ENCODE data around the gene BTNL9. TPM values are rescaled to one million over a fixed set of nuclear protein-coding genes. Genes with fewer than 3 reads are reported as not detected.
"Not testable (repeated sequence)": the region's sequence is repeated elsewhere in the genome, so short reads cannot be mapped to it uniquely, and the experiment has no call there.

Gene BTNL9
- polyA plus RNA-seq, 1 of the 3 experiments (the other 2 are of a cell fraction): not detected

DNA sequence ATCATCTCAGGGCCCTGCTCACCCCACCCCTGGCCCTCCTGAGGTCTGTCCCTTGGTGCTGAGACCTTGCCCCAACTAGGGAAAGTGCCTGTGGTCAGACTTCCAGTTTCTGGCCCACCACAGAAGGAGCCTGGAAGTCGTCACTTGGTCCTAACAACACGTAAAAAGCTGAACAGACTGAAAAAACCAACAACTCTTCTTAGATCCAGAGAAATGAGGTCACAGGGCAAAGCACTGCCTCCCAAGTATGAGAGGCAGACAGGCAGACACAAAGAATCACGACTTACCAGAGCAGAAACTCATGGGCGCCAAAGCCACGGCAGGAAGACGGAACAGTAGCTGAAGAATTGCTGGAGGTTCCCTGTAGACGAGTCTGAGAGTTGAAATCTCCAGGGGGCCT is 52.4 kb downstream of the BTNL9 start:
- H3K4me1 ChIP-seq (ENCODE audit: control insufficient read depth in 1 of 2, insufficient read depth in 2 of 2, low read depth in 1 of 2, low read length in 1 of 2): no peaks in the 10 kb centered on the region
- H4K20me1 ChIP-seq (ENCODE audit: insufficient read depth): no peaks in the 10 kb centered on the region
- ChIA-PET CTCF (no interaction called here), POLR2A (no interaction called here)
- no peak for DNase-seq
- H3K27ac ChIP-seq (ENCODE audit: low read depth in 2 of 2, low read length in 1 of 2): no peak overlapping the region
- 17% methylated on average over 4 of the region's 7 CpGs for WGBS (ENCODE audit: low lambda C conversion rate)
- no peaks in the 10 kb centered on the region for H3K79me2 ChIP-seq (ENCODE audit: insufficient read depth)
- H3F3A ChIP-seq (replicated peaks; ENCODE audit: insufficient read depth): no peaks in the 10 kb centered on the region
- H3K4me3 ChIP-seq (ENCODE audit: low read depth in 2 of 2, low read length in 1 of 2): no peak overlapping the region
- H3K27me3 ChIP-seq (ENCODE audit: insufficient read depth): no peaks in the 10 kb centered on the region
- TF ChIP-seq RAD21 (IDR thresholded peaks at IDR 0.05; ENCODE audit: low read length): no peak
- TF ChIP-seq NFIC (IDR thresholded peaks at IDR 0.05; ENCODE audit: borderline replicate concordance): no peak
- TF ChIP-seq, protein P1, sequence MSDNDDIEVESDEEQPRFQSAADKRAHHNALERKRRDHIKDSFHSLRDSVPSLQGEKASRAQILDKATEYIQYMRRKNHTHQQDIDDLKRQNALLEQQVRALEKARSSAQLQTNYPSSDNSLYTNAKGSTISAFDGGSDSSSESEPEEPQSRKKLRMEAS (IDR thresholded peaks at IDR 0.05; ENCODE audit: low read depth): no peak
- H3K9me2 ChIP-seq: no peaks in the 10 kb centered on the region
- no peak overlapping the region for H2AFZ ChIP-seq (ENCODE audit: low read depth)
- H3K9me3 ChIP-seq: no peaks in the 10 kb centered on the region
- H3K4me2 ChIP-seq: no peak overlapping the region
- no peaks in the 10 kb centered on the region for H3K36me3 ChIP-seq (replicated peaks in 1 of 2; ENCODE audit: control insufficient read depth in 1 of 2, insufficient read depth in 2 of 2, low read length in 1 of 2)
- no peak overlapping the region for H3K9ac ChIP-seq

- H3K36me3 ChIP-seq (replicated peaks in 1 of 2; ENCODE audit: control insufficient read depth in 1 of 2, insufficient read depth in 2 of 2, low read length in 1 of 2); H3F3A ChIP-seq (replicated peaks; ENCODE audit: insufficient read depth); H3K9me2 ChIP-seq; H3K79me2 ChIP-seq (ENCODE audit: insufficient read depth); H4K20me1 ChIP-seq (ENCODE audit: insufficient read depth); H3K4me2 ChIP-seq; H3K27ac ChIP-seq (ENCODE audit: low read depth in 2 of 2, low read length in 1 of 2); DNase-seq; CTCF ChIA-PET; POLR2A ChIA-PET; H3K4me1 ChIP-seq (ENCODE audit: control insufficient read depth in 1 of 2, insufficient read depth in 2 of 2, low read depth in 1 of 2, low read length in 1 of 2); H3K9ac ChIP-seq; H3K9me3 ChIP-seq; H3K4me3 ChIP-seq (ENCODE audit: low read depth in 2 of 2, low read length in 1 of 2); H2AFZ ChIP-seq (ENCODE audit: low read depth): not testable (repeated sequence)
- 14% methylated on average over 3 of the region's 3 CpGs for WGBS (ENCODE audit: low lambda C conversion rate)
- peaks cover 15% of the 10 kb centered on the region for H3K27me3 ChIP-seq (ENCODE audit: insufficient read depth)
These were observed 55.1 kb downstream of the BTNL9 start for GRCh38 chr5:181095162-181095561.

- H3K9me3 ChIP-seq; H3F3A ChIP-seq (replicated peaks; ENCODE audit: insufficient read depth); CTCF ChIA-PET; H2AFZ ChIP-seq (ENCODE audit: low read depth); H3K4me1 ChIP-seq (ENCODE audit: control insufficient read depth in 1 of 2, insufficient read depth in 2 of 2, low read depth in 1 of 2, low read length in 1 of 2); POLR2A ChIA-PET; H3K9ac ChIP-seq; H3K36me3 ChIP-seq (replicated peaks in 1 of 2; ENCODE audit: control insufficient read depth in 1 of 2, insufficient read depth in 2 of 2, low read length in 1 of 2); H3K4me2 ChIP-seq; H3K27ac ChIP-seq (ENCODE audit: low read depth in 2 of 2, low read length in 1 of 2); H3K4me3 ChIP-seq (ENCODE audit: low read depth in 2 of 2, low read length in 1 of 2); DNase-seq; H3K9me2 ChIP-seq; H4K20me1 ChIP-seq (ENCODE audit: insufficient read depth); H3K79me2 ChIP-seq (ENCODE audit: insufficient read depth): not testable (repeated sequence)
- H3K27me3 ChIP-seq (ENCODE audit: insufficient read depth): peaks cover 18% of the 10 kb centered on the region
- WGBS (ENCODE audit: low lambda C conversion rate): no CpG with 5 or more reads among the region's 26 CpGs
These were observed 56.8 kb downstream of the BTNL9 start for GRCh38 chr5:181096721-181097382.

DNA sequence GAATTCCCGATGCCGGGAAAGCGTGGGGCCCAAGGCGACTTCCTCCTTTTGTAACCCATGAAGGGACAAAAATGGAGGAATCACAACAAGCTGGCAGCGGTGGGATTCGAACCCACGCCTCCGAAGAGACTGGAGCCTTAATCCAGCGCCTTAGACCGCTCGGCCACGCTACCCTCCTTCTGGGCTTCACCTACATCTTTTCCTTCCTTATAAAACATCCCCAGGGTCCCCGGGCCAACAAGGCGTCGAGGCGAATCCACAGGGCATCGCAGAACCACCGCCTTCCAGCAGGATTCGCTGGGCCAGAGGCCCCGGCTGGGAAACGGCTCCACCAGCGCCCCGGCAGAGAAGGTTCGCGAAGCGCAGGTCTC is 57.3 kb downstream of the BTNL9 start:
- H3K9ac ChIP-seq; H3K36me3 ChIP-seq (replicated peaks in 1 of 2; ENCODE audit: control insufficient read depth in 1 of 2, insufficient read depth in 2 of 2, low read length in 1 of 2); POLR2A ChIA-PET; H3K9me2 ChIP-seq; DNase-seq; H2AFZ ChIP-seq (ENCODE audit: low read depth); H3K79me2 ChIP-seq (ENCODE audit: insufficient read depth); CTCF ChIA-PET; H3K4me2 ChIP-seq; H3K4me1 ChIP-seq (ENCODE audit: control insufficient read depth in 1 of 2, insufficient read depth in 2 of 2, low read depth in 1 of 2, low read length in 1 of 2); H3K9me3 ChIP-seq; H4K20me1 ChIP-seq (ENCODE audit: insufficient read depth); H3K27ac ChIP-seq (ENCODE audit: low read depth in 2 of 2, low read length in 1 of 2); H3K4me3 ChIP-seq (ENCODE audit: low read depth in 2 of 2, low read length in 1 of 2); H3F3A ChIP-seq (replicated peaks; ENCODE audit: insufficient read depth): not testable (repeated sequence)
- no CpG with 5 or more reads among the region's 26 CpGs for WGBS (ENCODE audit: low lambda C conversion rate)
- peaks cover 18% of the 10 kb centered on the region for H3K27me3 ChIP-seq (ENCODE audit: insufficient read depth)

DNA sequence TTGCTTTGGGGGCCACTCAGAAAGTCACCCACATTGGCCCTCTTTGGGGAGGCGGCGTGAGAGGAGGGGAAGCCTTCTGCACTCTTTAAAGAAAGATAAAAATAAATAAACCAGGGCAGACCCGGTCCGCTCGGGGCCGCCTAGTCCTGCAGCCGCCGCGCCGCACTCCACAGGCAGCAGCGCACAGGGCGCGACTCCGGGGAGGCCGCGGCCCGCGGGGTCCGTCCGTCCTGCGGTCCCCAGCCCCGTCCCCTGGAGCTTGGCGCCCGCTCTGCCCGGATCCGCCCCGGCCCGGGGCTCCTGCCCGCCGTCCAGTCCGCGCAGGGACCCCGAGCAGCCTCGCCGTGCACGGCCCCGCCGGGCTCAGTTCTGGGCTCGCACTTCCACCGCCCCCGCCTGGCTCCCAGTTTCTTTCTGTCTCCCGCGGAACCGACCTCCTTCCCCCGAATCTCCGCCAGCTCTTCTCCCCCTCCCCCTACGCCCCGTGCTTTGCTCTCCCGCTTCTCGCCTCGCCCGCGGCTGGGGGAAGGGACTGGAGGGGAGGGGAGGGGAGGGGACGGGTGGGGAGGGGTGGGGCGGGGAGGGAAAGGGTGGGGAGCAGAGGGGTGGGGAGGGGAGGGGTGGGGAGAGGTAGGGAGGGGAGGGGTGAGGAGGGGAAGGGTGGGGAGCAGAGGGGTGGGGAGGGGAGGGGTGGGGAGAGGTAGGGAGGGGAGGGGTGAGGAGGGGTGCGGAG is 57.9 kb downstream of the BTNL9 start:
- H4K20me1 ChIP-seq (ENCODE audit: insufficient read depth); H3K4me2 ChIP-seq; H3K9me3 ChIP-seq; H3K4me1 ChIP-seq (ENCODE audit: control insufficient read depth in 1 of 2, insufficient read depth in 2 of 2, low read depth in 1 of 2, low read length in 1 of 2); H3F3A ChIP-seq (replicated peaks; ENCODE audit: insufficient read depth); H3K27ac ChIP-seq (ENCODE audit: low read depth in 2 of 2, low read length in 1 of 2); H2AFZ ChIP-seq (ENCODE audit: low read depth); POLR2A ChIA-PET; H3K4me3 ChIP-seq (ENCODE audit: low read depth in 2 of 2, low read length in 1 of 2); DNase-seq; H3K9me2 ChIP-seq; CTCF ChIA-PET; H3K9ac ChIP-seq; H3K36me3 ChIP-seq (replicated peaks in 1 of 2; ENCODE audit: control insufficient read depth in 1 of 2, insufficient read depth in 2 of 2, low read length in 1 of 2); H3K79me2 ChIP-seq (ENCODE audit: insufficient read depth): not testable (repeated sequence)
- 8% methylated on average over 7 of the region's 56 CpGs for WGBS (ENCODE audit: low lambda C conversion rate)
- peaks cover 18% of the 10 kb centered on the region for H3K27me3 ChIP-seq (ENCODE audit: insufficient read depth)

Data from SK-N-SH (cell line).